Measurements from ENCODE around the gene ARHGEF17. TPM values are rescaled to one million over a fixed set of nuclear protein-coding genes. Genes with fewer than 3 reads are reported as not detected.

Gene ARHGEF17
- polyA plus RNA-seq, 3 donors: 0.16 to 1.2 (median 0.55) TPM

- H3K36me3 Mint-ChIP-seq: no peaks in the 10 kb centered on the region
- 77% methylated on average over 19 of the region's 20 CpGs for WGBS (ENCODE audit: insufficient coverage)
- no peaks in the 10 kb centered on the region for H3K79me2 ChIP-seq (ENCODE audit: insufficient read depth, low read length)
These were observed 36.1 kb downstream of the ARHGEF17 start for GRCh38 chr11:73344191-73344607.

DNA sequence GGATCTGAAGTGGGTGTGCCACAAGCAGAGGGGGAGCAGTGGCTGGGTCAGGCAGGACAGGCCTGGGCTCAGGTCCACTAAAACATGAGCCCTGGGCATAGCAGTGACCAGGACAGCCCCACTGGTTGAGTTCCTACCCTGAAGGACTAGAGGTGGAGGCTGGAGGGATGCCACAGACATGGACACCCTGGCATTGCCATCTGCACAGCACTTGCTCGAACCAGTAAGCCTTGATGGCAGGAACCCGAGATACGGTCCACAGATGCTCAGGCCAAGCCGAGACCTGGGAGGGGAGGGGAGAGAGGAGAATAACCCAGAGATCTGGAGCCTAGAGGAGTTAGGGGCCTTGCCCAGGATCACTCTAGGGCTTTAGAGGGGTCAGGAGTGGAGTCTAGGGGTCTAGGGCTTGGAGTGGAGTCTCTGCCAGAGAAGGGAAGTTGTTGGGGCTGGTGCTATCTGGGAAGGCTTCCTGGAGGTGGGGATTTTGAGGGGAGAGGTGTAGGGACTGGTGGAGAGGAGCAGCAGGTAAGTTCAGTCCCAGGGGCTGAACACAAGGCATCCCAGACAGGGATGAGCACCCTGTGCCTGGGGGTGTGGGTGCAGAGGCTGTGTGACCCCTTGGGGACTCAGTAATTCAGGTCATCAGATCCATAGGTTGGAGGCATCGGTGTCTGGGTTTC is 37.5 kb downstream of the ARHGEF17 start:
- H3K9me3 ChIP-seq (replicated peaks in 1 of 2; ENCODE audit: control insufficient read depth in 1 of 2, insufficient read depth in 1 of 2, low read length in 2 of 2): no peaks in the 10 kb centered on the region
- H3K9ac ChIP-seq (ENCODE audit: insufficient read depth, low read length, poor library complexity, severe bottlenecking): no peak overlapping the region
- H3K4me3 ChIP-seq (replicated peaks in 1 of 3; ENCODE audit: low read depth in 2 of 3, low read length in 3 of 3): no peak overlapping the region
- no peak overlapping the region for H3K4me2 ChIP-seq (replicated peaks; ENCODE audit: extremely low read depth, low read length, poor library complexity, severe bottlenecking)
- DNase-seq: no peak
- no peak for TF ChIP-seq CTCF (IDR thresholded peaks at IDR 0.05)
- intact Hi-C loops (cut with micrococcal nuclease): no loop called here
- Mint-ChIP-seq H3K4me3 (no peak overlapping the region), H3K27me3 (ENCODE audit: low read depth in 3 of 3) (peaks cover 6 to 18% (median 11%) of the 10 kb centered on the region in 3 donors), H3K36me3 (no peaks in the 10 kb centered on the region), H3K4me1 (peaks cover 6% of the 10 kb centered on the region), H3K27ac (peak overlapping the region in 1 of 7 donors; percentile 48), H3K9me3 (peaks cover 0 to 4% (median 3%) of the 10 kb centered on the region in 7 donors)
- no peaks in the 10 kb centered on the region for H4K20me1 ChIP-seq (ENCODE audit: insufficient read depth, low read length)
- H3K4me1 ChIP-seq (ENCODE audit: control insufficient read depth in 1 of 2, insufficient read depth in 2 of 2, low read length in 2 of 2): peaks cover 7 to 8% of the 10 kb centered on the region in 2 donors
- H3K79me2 ChIP-seq (ENCODE audit: insufficient read depth, low read length): no peaks in the 10 kb centered on the region
- H3K36me3 ChIP-seq (replicated peaks in 1 of 2; ENCODE audit: control insufficient read depth in 1 of 2, insufficient read depth in 2 of 2, low read length in 2 of 2): no peaks in the 10 kb centered on the region
- H2AFZ ChIP-seq (ENCODE audit: insufficient read depth, low read depth, low read length, poor library complexity, severe bottlenecking): no peak overlapping the region
- no peak overlapping the region for H3K27ac ChIP-seq (ENCODE audit: low read depth in 1 of 2, low read length in 2 of 2)
- no peaks in the 10 kb centered on the region for H3K27me3 ChIP-seq (ENCODE audit: control insufficient read depth in 2 of 2, insufficient read depth in 2 of 2, low read length in 2 of 2)
- WGBS (ENCODE audit: insufficient coverage): 97% methylated on average over 4 of the region's 5 CpGs

More at GRCh38 chr11:73344191-73344607, 36.1 kb downstream of the ARHGEF17 start:
- Histone ChIP-seq H3K27ac (ENCODE audit: low read depth in 1 of 2, low read length in 2 of 2) (no peak overlapping the region), H3K27me3 (ENCODE audit: control insufficient read depth in 2 of 2, insufficient read depth in 2 of 2, low read length in 2 of 2) (no peaks in the 10 kb centered on the region), H3K9ac (ENCODE audit: insufficient read depth, low read length, poor library complexity, severe bottlenecking) (no peak overlapping the region), H3K4me2 (replicated peaks; ENCODE audit: extremely low read depth, low read length, poor library complexity, severe bottlenecking) (no peak overlapping the region), H3K9me3 (replicated peaks in 1 of 2; ENCODE audit: control insufficient read depth in 1 of 2, insufficient read depth in 1 of 2, low read length in 2 of 2) (no peaks in the 10 kb centered on the region), H4K20me1 (ENCODE audit: insufficient read depth, low read length) (no peaks in the 10 kb centered on the region), H3K4me1 (ENCODE audit: control insufficient read depth in 1 of 2, insufficient read depth in 2 of 2, low read length in 2 of 2) (no peaks in the 10 kb centered on the region), H3K36me3 (replicated peaks in 1 of 2; ENCODE audit: control insufficient read depth in 1 of 2, insufficient read depth in 2 of 2, low read length in 2 of 2) (no peaks in the 10 kb centered on the region), H3K4me3 (replicated peaks in 1 of 3; ENCODE audit: low read depth in 2 of 3, low read length in 3 of 3) (no peak overlapping the region), H2AFZ (ENCODE audit: insufficient read depth, low read depth, low read length, poor library complexity, severe bottlenecking) (no peak overlapping the region)
- no peak for TF ChIP-seq CTCF (IDR thresholded peaks at IDR 0.05)
- H3K4me3 Mint-ChIP-seq: no peak overlapping the region
- intact Hi-C loops (cut with micrococcal nuclease): no loop called here
- H3K9me3 Mint-ChIP-seq: peaks cover 0 to 4% (median 3%) of the 10 kb centered on the region in 7 donors
- H3K4me1 Mint-ChIP-seq: no peaks in the 10 kb centered on the region
- H3K27me3 Mint-ChIP-seq (ENCODE audit: low read depth in 3 of 3): peaks cover 6 to 19% (median 13%) of the 10 kb centered on the region in 3 donors
- no peak for DNase-seq
- H3K27ac Mint-ChIP-seq: no peak overlapping the region
